Spleen (tissue), 7 donors: ENCODE measurements around the gene SOWAHC.

Source experiments
- POLR2A ChIP-seq, 3 donors: fragments of 450-650 bp; IDR thresholded peaks; one replicate each; pipeline ENCODE4 v1.5.1; 2017; ENCODE audit warnings: antibody characterized with exemption in 3 of 3, mild to moderate bottlenecking in 1 of 3
- POLR2AphosphoS5 ChIP-seq, 3 donors: sonication (generic); formaldehyde crosslinking; IDR thresholded peaks; one replicate each; pipeline ENCODE4 v1.5.1; 2017; ENCODE audit warnings: antibody characterized with exemption in 3 of 3
- TF ChIP-seq, protein P1 (sequence below), 11 experiments: fragments of 200-600 bp in 7 of 11; fragments of 450-650 bp in 4 of 11; sonication (generic) in 4 of 11; IDR thresholded peaks in 8 of 11; conservative IDR thresholded peaks in 3 of 11; 1 replicate in 7 of 11; 2 replicates in 4 of 11; pipeline versions ENCODE4 v1.4.0 to v1.8.0; 2016 to 2021; ENCODE audit warnings: antibody characterized with exemption in 11 of 11, inconsistent platforms in 4 of 11, mild to moderate bottlenecking in 1 of 11
- donor health status: DM: no; HTN: no; CAD: no; lungs with moderate emphysema.
- donor health status: DM: no; HTN: no; CAD: no.
- donor health status: DM: no; HTN: no; CAD: no.

DNA sequence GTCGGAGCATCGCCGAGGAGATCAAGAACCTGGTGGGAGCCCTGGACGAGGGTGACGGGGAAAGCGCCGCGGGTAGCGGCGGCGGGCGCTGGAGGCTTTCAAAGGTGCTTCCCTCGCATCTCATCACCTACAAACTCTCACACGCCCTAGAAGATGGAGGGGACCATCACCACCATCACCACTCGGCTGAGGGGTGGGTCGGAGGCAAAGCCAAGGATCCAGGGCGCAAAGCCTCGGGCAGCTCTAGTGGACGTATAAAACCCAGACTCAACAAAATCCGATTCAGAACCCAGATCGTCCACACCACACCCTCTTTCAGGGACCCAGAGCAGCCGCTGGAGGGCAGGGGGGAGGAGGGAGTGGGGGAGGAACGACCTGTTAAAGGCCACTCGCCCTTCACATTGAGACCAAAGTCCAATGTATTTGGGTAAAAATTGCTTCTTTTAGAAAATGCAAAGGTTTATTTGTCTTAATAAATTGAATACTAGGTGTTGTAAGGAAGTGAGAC is 1.5 kb downstream of the SOWAHC start:
- TF ChIP-seq, protein P1, sequence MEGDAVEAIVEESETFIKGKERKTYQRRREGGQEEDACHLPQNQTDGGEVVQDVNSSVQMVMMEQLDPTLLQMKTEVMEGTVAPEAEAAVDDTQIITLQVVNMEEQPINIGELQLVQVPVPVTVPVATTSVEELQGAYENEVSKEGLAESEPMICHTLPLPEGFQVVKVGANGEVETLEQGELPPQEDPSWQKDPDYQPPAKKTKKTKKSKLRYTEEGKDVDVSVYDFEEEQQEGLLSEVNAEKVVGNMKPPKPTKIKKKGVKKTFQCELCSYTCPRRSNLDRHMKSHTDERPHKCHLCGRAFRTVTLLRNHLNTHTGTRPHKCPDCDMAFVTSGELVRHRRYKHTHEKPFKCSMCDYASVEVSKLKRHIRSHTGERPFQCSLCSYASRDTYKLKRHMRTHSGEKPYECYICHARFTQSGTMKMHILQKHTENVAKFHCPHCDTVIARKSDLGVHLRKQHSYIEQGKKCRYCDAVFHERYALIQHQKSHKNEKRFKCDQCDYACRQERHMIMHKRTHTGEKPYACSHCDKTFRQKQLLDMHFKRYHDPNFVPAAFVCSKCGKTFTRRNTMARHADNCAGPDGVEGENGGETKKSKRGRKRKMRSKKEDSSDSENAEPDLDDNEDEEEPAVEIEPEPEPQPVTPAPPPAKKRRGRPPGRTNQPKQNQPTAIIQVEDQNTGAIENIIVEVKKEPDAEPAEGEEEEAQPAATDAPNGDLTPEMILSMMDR (IDR thresholded peaks at IDR 0.05 in 8 of 11, conservative IDR thresholded peaks at IDR 0.05 in 3 of 11), result no peak
- TF ChIP-seq POLR2A (IDR thresholded peaks at IDR 0.05) (no peak), POLR2AphosphoS5 (IDR thresholded peaks at IDR 0.05) (no peak)
